Measurements from ENCODE around the gene EGFR.

EGFR gene

GRCh38 chr7:55172881-55173609 is 154.2 kb downstream of the EGFR start:
- DNase-seq (ENCODE audit: low read depth), result no peak

- DNase-seq (ENCODE audit: low read depth), result no peak
Measured at GRCh38 chr7:55173671-55174070, 154.9 kb downstream of the EGFR start.

- no peak for DNase-seq (ENCODE audit: low read depth)
Measured at GRCh38 chr7:55174456-55174855, 155.6 kb downstream of the EGFR start.

- DNase-seq (ENCODE audit: low read depth), result no peak
Measured at GRCh38 chr7:55174856-55175255, 156.0 kb downstream of the EGFR start.

- DNase-seq (ENCODE audit: low read depth), result no peak
Measured at GRCh38 chr7:55177068-55177530, 158.3 kb downstream of the EGFR start.

- DNase-seq (ENCODE audit: low read depth), result no peak
Measured at GRCh38 chr7:55177589-55178261, 158.9 kb downstream of the EGFR start.

- DNase-seq (ENCODE audit: low read depth), result no peak
Measured at GRCh38 chr7:55178292-55178862, 159.6 kb downstream of the EGFR start.

- no peak for DNase-seq (ENCODE audit: low read depth)
Measured at GRCh38 chr7:55178863-55179773, 160.3 kb downstream of the EGFR start.

- DNase-seq (ENCODE audit: low read depth), result no peak
Measured at GRCh38 chr7:55179931-55180682, 161.3 kb downstream of the EGFR start.

- DNase-seq (ENCODE audit: low read depth), result no peak
Measured at GRCh38 chr7:55180963-55181542, 162.2 kb downstream of the EGFR start.

GRCh38 chr7:55181762-55182161 is 162.9 kb downstream of the EGFR start:
- DNase-seq (ENCODE audit: low read depth), result no peak

GRCh38 chr7:55183897-55184296 is 165.1 kb downstream of the EGFR start:
- DNase-seq (ENCODE audit: low read depth), result no peak

- no peak for DNase-seq (ENCODE audit: low read depth)
Measured at GRCh38 chr7:55185321-55185802, 166.5 kb downstream of the EGFR start.

GRCh38 chr7:55185941-55186609 is 167.3 kb downstream of the EGFR start:
- DNase-seq (ENCODE audit: low read depth), result no peak

GRCh38 chr7:55187701-55188491 is 169.1 kb downstream of the EGFR start:
- DNase-seq (ENCODE audit: low read depth), result no peak

GRCh38 chr7:55188590-55189138 is 169.8 kb downstream of the EGFR start:
- DNase-seq (ENCODE audit: low read depth), result no peak

- no peak for DNase-seq (ENCODE audit: low read depth)
Measured at GRCh38 chr7:55189146-55189766, 170.4 kb downstream of the EGFR start.

GRCh38 chr7:55189878-55190436 is 171.1 kb downstream of the EGFR start:
- no peak for DNase-seq (ENCODE audit: low read depth)
